ENCODE measurements around the gene KDELR1.

The KDELR1 gene

DNA sequence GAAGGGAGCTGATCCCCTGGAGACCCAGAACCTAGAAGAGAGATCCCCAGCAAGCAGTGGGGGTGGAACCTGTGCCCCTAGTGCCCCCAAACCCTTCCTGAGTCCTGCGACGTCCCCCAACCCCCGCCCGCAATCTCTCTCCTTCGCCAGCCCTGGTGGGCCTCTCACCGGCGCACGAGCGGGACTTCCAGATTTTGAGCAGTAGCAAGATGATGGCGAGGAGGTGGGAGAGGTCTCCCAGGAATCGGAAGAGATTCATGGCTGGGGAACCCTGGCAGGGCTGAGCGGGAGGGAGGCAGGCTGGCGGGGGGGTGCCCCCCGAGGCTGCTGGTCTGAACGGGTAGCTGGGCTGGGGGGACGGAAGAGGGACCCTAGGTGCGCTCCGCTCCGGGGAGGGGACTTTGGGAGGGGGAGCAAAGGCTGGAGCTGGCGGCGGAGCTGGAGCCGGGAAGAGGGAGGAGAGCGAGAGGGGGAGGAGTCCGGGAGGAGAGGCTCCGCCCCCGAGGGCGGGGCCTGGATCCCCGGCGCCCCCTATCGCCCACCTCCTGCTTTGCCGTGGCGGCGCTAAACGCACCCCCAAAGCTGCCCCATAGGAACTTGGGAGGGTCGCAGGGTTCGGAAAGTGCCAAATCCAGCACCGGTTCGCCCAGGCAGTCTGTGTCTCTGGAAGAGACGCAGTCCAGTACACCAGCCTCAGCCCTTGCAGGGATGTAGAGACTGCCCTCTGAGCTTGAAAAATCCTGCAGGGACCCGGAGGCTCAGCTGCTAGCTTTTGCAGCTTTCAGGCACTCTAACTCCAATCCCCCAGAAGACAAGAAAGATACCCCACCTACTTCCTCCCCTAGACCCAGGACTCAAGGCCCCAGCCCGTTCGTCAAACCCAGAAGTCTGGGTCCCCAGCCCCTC lies at the start of gene KDELR1:
KDELR1 (minus strand) TSS at position 452 of the 906 bp plus-strand sequence; CDS start at position 259, 193 bp downstream.
- Histone ChIP-seq H3K27me3 (ENCODE audit: control insufficient read depth, insufficient read depth, low read length) (no peaks in the 10 kb centered on the region), H3K79me2 (peaks cover 13% of the 10 kb centered on the region), H3K9ac (peak within 1 kb of the TSS; percentile 83), H3K27ac (peak within 1 kb of the TSS; percentile 75), H3K4me2 (ENCODE audit: low read length) (peak within 1 kb of the TSS; percentile 90), H2AFZ (peak within 1 kb of the TSS; percentile 63), H3K4me3 (ENCODE audit: low read depth, low read length) (peak within 1 kb of the TSS; percentile 93), H3K9me3 (ENCODE audit: control insufficient read depth, low read length) (no peaks in the 10 kb centered on the region), H3K4me1 (no peaks in the 10 kb centered on the region), H3K36me3 (ENCODE audit: control insufficient read depth, insufficient read depth, low read length) (no peaks in the 10 kb centered on the region)
- TF ChIP-seq, protein P1, sequence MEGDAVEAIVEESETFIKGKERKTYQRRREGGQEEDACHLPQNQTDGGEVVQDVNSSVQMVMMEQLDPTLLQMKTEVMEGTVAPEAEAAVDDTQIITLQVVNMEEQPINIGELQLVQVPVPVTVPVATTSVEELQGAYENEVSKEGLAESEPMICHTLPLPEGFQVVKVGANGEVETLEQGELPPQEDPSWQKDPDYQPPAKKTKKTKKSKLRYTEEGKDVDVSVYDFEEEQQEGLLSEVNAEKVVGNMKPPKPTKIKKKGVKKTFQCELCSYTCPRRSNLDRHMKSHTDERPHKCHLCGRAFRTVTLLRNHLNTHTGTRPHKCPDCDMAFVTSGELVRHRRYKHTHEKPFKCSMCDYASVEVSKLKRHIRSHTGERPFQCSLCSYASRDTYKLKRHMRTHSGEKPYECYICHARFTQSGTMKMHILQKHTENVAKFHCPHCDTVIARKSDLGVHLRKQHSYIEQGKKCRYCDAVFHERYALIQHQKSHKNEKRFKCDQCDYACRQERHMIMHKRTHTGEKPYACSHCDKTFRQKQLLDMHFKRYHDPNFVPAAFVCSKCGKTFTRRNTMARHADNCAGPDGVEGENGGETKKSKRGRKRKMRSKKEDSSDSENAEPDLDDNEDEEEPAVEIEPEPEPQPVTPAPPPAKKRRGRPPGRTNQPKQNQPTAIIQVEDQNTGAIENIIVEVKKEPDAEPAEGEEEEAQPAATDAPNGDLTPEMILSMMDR (IDR thresholded peaks at IDR 0.05), result peak; percentile 93

DNA sequence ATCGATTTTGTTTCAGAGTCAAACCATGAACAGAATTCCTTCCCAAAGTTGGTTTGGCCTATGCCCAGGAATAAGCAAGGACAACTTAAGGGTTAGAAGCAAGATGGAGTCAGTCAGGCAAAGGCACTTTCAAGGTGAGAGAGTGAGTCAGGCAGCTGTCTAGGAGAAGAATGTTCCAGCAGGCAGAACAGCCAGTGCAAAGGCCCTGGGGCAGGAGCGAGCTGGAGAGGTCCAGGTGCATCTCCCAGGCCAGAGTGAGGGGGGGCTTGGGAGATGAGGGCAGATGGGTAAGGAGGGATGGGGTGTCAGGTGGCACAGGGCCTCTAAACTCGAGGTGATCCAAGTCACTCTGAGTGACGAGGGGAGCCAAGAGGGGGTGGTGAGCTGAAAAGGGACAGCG lies 45.2 kb upstream of the KDELR1 start:
- no peak overlapping the region for H2AFZ ChIP-seq
- H3K27me3 ChIP-seq (ENCODE audit: control insufficient read depth, insufficient read depth, low read length), result no peaks in the 10 kb centered on the region
- no peaks in the 10 kb centered on the region for H3K9me3 ChIP-seq (ENCODE audit: control insufficient read depth, low read length)
- no peaks in the 10 kb centered on the region for H3K36me3 ChIP-seq (ENCODE audit: control insufficient read depth, insufficient read depth, low read length)
- H3K4me3 ChIP-seq (ENCODE audit: low read depth, low read length), result no peak overlapping the region
- no peaks in the 10 kb centered on the region for H3K4me1 ChIP-seq
- TF ChIP-seq, protein P1 (IDR thresholded peaks at IDR 0.05), result no peak
- H3K27ac ChIP-seq, result no peak overlapping the region
- no peaks in the 10 kb centered on the region for H3K79me2 ChIP-seq
- H3K4me2 ChIP-seq (ENCODE audit: low read length), result no peak overlapping the region
- no peak overlapping the region for H3K9ac ChIP-seq

DNA sequence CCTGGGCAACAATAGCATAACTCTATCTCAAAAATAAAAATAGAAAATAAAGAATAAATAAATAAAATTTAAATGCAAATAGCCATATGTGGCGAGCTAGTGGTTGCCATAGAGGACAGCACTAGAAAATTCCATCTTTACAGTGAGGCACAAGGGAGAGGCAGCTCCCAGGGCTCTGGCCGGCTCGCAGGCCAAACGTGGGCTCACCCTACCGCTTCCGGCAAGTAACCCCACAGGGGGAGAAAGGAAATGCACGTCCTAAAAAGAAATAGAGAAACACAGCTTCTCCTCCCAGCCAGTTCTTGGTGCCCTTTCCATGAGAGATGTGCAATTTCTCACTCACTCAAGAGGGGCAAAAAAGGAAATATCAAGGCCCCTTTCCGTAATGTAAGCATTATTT lies 42.0 kb upstream of the KDELR1 start:
- Histone ChIP-seq H3K79me2 (no peaks in the 10 kb centered on the region), H3K4me1 (no peaks in the 10 kb centered on the region), H3K4me2 (ENCODE audit: low read length) (no peak overlapping the region), H3K36me3 (ENCODE audit: control insufficient read depth, insufficient read depth, low read length) (no peaks in the 10 kb centered on the region), H3K9me3 (ENCODE audit: control insufficient read depth, low read length) (no peaks in the 10 kb centered on the region), H3K27me3 (ENCODE audit: control insufficient read depth, insufficient read depth, low read length) (no peaks in the 10 kb centered on the region), H3K9ac (no peak overlapping the region), H3K4me3 (ENCODE audit: low read depth, low read length) (no peak overlapping the region), H3K27ac (no peak overlapping the region), H2AFZ (no peak overlapping the region)
- TF ChIP-seq, protein P1 (IDR thresholded peaks at IDR 0.05), result no peak

DNA sequence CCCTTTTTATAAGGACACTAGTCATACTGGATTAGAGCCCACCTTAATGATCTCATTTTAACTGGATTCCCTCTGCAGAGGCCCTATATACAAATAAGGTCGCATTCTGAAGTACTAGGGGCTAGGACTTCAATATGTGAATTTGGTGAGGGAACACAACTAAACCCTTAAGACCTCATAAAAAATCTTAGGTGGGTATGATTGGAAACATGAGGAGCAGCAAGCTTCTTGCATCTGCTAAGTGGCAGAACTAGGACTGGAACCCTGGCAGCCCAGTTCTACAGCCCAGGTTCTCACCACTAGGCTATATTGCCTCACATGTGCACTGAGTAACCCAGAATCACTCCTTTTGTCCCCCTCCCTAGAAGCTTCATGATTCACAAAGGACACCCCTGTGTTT lies 37.3 kb upstream of the KDELR1 start:
- Histone ChIP-seq H3K4me2 (ENCODE audit: low read length) (no peak overlapping the region), H3K4me3 (ENCODE audit: low read depth, low read length) (no peak overlapping the region), H3K4me1 (no peaks in the 10 kb centered on the region), H2AFZ (no peak overlapping the region), H3K27me3 (ENCODE audit: control insufficient read depth, insufficient read depth, low read length) (no peaks in the 10 kb centered on the region), H3K79me2 (no peaks in the 10 kb centered on the region), H3K27ac (no peak overlapping the region), H3K36me3 (ENCODE audit: control insufficient read depth, insufficient read depth, low read length) (no peaks in the 10 kb centered on the region), H3K9me3 (ENCODE audit: control insufficient read depth, low read length) (no peaks in the 10 kb centered on the region), H3K9ac (no peak overlapping the region)
- TF ChIP-seq, protein P1 (IDR thresholded peaks at IDR 0.05), result no peak
